Measurements from ENCODE around the gene MUC7.

DNA sequence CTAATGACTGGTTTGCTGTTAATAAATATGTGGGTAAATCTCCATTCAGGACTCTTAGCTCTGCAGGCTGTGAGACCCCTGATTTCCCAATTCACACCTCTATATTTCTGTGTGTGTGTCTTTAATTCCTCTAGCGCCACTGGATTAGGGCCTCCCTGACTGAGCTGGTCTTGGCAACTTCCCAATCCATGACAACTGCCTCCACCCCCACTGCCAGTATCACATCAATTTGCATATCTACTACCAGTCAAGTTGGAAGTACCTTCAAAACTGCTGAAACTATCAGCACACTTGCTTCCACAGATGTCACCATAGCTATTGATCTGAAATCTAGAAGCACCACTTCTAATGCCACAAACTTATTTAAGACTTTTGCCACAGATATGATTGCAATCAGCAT, 46.7 kb upstream of the MUC7 start:
- TF ChIP-seq, protein P1, sequence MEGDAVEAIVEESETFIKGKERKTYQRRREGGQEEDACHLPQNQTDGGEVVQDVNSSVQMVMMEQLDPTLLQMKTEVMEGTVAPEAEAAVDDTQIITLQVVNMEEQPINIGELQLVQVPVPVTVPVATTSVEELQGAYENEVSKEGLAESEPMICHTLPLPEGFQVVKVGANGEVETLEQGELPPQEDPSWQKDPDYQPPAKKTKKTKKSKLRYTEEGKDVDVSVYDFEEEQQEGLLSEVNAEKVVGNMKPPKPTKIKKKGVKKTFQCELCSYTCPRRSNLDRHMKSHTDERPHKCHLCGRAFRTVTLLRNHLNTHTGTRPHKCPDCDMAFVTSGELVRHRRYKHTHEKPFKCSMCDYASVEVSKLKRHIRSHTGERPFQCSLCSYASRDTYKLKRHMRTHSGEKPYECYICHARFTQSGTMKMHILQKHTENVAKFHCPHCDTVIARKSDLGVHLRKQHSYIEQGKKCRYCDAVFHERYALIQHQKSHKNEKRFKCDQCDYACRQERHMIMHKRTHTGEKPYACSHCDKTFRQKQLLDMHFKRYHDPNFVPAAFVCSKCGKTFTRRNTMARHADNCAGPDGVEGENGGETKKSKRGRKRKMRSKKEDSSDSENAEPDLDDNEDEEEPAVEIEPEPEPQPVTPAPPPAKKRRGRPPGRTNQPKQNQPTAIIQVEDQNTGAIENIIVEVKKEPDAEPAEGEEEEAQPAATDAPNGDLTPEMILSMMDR (IDR thresholded peaks at IDR 0.05 in 8 of 11, conservative IDR thresholded peaks at IDR 0.05 in 3 of 11): no peak
- TF ChIP-seq POLR2A (IDR thresholded peaks at IDR 0.05) (no peak), POLR2AphosphoS5 (IDR thresholded peaks at IDR 0.05) (no peak)
